GM23338 (cell line): ENCODE results near the gene STAC. TPM values are rescaled to one million over a fixed set of nuclear protein-coding genes. Genes with fewer than 3 reads are reported as not detected.

Experiments used
- ATAC-seq: fragments of 200-7000 bp; cut with Tn5 transposase; 3 replicates; pipeline ENCODE4 v1.9.1; 2020
- DNase-seq: peaks from one replicate; pipeline ENCODE4 v3.0.0-alpha.2; 2015; ENCODE audit warnings: low spot score
- H2AFZ ChIP-seq: fragments of 200-600 bp; sonication (generic); 2 replicates; pipeline ENCODE4 v1.8.0; 2016; ENCODE audit warnings: antibody characterized with exemption, mild to moderate bottlenecking, moderate library complexity
- H3F3A ChIP-seq: fragments of 200-600 bp; sonication (generic); replicated peaks from 2 replicates; pipeline ENCODE4 v1.8.0; 2017; ENCODE audit warnings: antibody characterized with exemption, mixed run types, low read depth
- H3K27ac ChIP-seq: fragments of 200-600 bp; sonication (generic); 2 replicates; pipeline ENCODE4 v1.6.1; 2016; ENCODE audit warnings: low read depth
- H3K27me3 ChIP-seq: fragments of 200-600 bp; sonication (generic); 2 replicates; pipeline ENCODE4 v1.8.0; 2016; ENCODE audit warnings: mild to moderate bottlenecking, mixed run types, moderate library complexity; ENCODE audit not compliant: insufficient read depth
- H3K36me3 ChIP-seq: fragments of 200-600 bp; sonication (generic); 2 replicates; pipeline ENCODE4 v1.8.0; 2016; ENCODE audit warnings: mild to moderate bottlenecking; ENCODE audit not compliant: insufficient read depth
- H3K4me1 ChIP-seq: fragments of 200-600 bp; sonication (generic); 2 replicates; pipeline ENCODE4 v1.8.0; 2016; ENCODE audit warnings: mild to moderate bottlenecking, moderate library complexity; ENCODE audit not compliant: insufficient read depth
- H3K4me2 ChIP-seq: fragments of 200-600 bp; sonication (generic); 2 replicates; pipeline ENCODE4 v1.7.1; 2017; ENCODE audit warnings: mixed run types
- H3K4me3 ChIP-seq: fragments of 200-600 bp; sonication (generic); 2 replicates; pipeline ENCODE4 v1.6.1; 2016; ENCODE audit warnings: mixed run types
- H3K79me2 ChIP-seq: fragments of 200-600 bp; sonication (generic); replicated peaks from 2 replicates; pipeline ENCODE4 v1.8.0; 2017; ENCODE audit warnings: mild to moderate bottlenecking; ENCODE audit not compliant: insufficient read depth
- H3K9me2 ChIP-seq: fragments of 200-600 bp; sonication (generic); 2 replicates; pipeline ENCODE4 v1.8.0; 2017; ENCODE audit not compliant: insufficient read depth
- H4K20me1 ChIP-seq: fragments of 200-600 bp; sonication (generic); replicated peaks from 2 replicates; pipeline ENCODE4 v1.8.0; 2017; ENCODE audit warnings: mild to moderate bottlenecking; ENCODE audit not compliant: insufficient read depth
- H3K27ac Mint-ChIP-seq: 2 replicates; pipeline ENCODE4 v1.8.0; 2020; ENCODE audit warnings: inconsistent platforms, mild to moderate bottlenecking, moderate library complexity, mixed read lengths
- H3K27me3 Mint-ChIP-seq: 3 replicates; pipeline ENCODE4 v1.8.0; 2022; ENCODE audit warnings: low read depth, mild to moderate bottlenecking, moderate library complexity, mixed read lengths, inconsistent platforms; ENCODE audit not compliant: insufficient read depth, poor library complexity
- H3K36me3 Mint-ChIP-seq: 3 replicates; pipeline ENCODE4 v1.8.0; 2021; ENCODE audit warnings: low read depth, mild to moderate bottlenecking, inconsistent platforms, moderate library complexity, mixed read lengths
- H3K4me1 Mint-ChIP-seq: 3 replicates; pipeline ENCODE4 v1.8.0; 2020; ENCODE audit warnings: mild to moderate bottlenecking, inconsistent platforms, mixed read lengths
- H3K4me3 Mint-ChIP-seq: 3 replicates; pipeline ENCODE4 v1.8.0; 2021; ENCODE audit warnings: moderate library complexity, mild to moderate bottlenecking, inconsistent platforms, mixed read lengths
- H3K9me3 Mint-ChIP-seq: 3 replicates; pipeline ENCODE4 v1.8.0; 2020; ENCODE audit warnings: moderate library complexity, mild to moderate bottlenecking, inconsistent platforms, mixed read lengths
- ETS1 ChIP-seq: IDR thresholded peaks from 2 replicates; pipeline ENCODE4 v1.6.1; 2016; ENCODE audit warnings: antibody characterized with exemption
- REST ChIP-seq: IDR thresholded peaks from one replicate; pipeline ENCODE4 v1.6.1; 2018; ENCODE audit warnings: antibody characterized with exemption; ENCODE audit not compliant: unreplicated experiment
- polyA plus RNA-seq: library from polyadenylated mRNA; unstranded; fragments of >200 nt; fragmentation: Nextera tagmentation; extraction: Ambion mirVana; gene quantifications from 2 replicates; pipeline ENCODE4 v1.2.1, GENCODE V29; 2016
- total RNA-seq: library from RNA; depleted of rRNA; stranded (reverse); fragments of >200 nt; shearing (Covaris generic); gene quantifications from 2 replicates; pipeline ENCODE4 v1.2.3, GENCODE V29; 2014
- TF ChIP-seq, protein P1 (sequence below), 2 experiments: fragments of 200-600 bp in 1 of 2; sonication (generic) in 1 of 2; conservative IDR thresholded peaks; 2 replicates each; pipeline versions ENCODE4 v1.5.1 to v1.6.1; 2016 to 2017; ENCODE audit warnings: antibody characterized with exemption in 2 of 2, low read depth in 2 of 2, mild to moderate bottlenecking in 2 of 2, moderate library complexity in 1 of 2
- TF ChIP-seq, protein P2 (sequence below): fragments of 250-450 bp; sonication (Bioruptor Pico); IDR thresholded peaks from 2 replicates; pipeline ENCODE4 v1.5.0; 2020; ENCODE audit warnings: mild to moderate bottlenecking, moderate library complexity

Gene STAC
- total and polyA plus RNA-seq, 2 experiments from 2014 or later: 5.6 to 22.9 TPM

DNA sequence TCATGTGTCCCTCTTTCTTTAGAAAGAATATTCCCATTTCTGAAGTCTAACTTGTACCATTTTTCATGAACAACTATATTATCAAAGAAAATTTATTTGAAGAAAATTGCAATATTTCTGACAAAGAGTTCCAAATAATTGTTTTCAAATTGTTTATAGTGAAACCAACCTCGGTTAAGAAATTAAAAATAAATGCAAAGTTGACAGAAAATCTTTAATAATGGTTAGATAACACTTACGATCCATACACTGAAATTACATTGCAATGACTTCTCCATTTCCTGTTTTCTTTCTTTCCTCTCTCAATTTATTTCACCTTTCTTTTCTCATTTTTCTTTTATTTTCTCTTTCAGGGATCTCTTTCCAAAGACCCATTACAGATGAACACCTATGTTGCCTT lies 125.1 kb downstream of the STAC start:
- no peaks in the 10 kb centered on the region for H3K27me3 Mint-ChIP-seq
- H3K4me1 Mint-ChIP-seq: no peaks in the 10 kb centered on the region
- DNase-seq: no peak
- H3K4me3 Mint-ChIP-seq: no peak overlapping the region
- no peaks in the 10 kb centered on the region for H3K4me1 ChIP-seq
- H3K4me3 ChIP-seq: no peak overlapping the region
- H3F3A ChIP-seq: no peaks in the 10 kb centered on the region
- no peak for ATAC-seq
- H3K9me3 Mint-ChIP-seq: no peaks in the 10 kb centered on the region
- peaks cover 7% of the 10 kb centered on the region; the same call in 1 of the 2 replicates for H3K36me3 ChIP-seq
- H3K36me3 Mint-ChIP-seq: peaks cover 24% of the 10 kb centered on the region
- H2AFZ ChIP-seq: no peak overlapping the region
- no peaks in the 10 kb centered on the region for H3K9me2 ChIP-seq
- no peak overlapping the region for H3K27ac Mint-ChIP-seq
- H3K79me2 ChIP-seq: no peaks in the 10 kb centered on the region
- no peaks in the 10 kb centered on the region for H4K20me1 ChIP-seq
- no peak overlapping the region for H3K27ac ChIP-seq
- TF ChIP-seq, protein P1, sequence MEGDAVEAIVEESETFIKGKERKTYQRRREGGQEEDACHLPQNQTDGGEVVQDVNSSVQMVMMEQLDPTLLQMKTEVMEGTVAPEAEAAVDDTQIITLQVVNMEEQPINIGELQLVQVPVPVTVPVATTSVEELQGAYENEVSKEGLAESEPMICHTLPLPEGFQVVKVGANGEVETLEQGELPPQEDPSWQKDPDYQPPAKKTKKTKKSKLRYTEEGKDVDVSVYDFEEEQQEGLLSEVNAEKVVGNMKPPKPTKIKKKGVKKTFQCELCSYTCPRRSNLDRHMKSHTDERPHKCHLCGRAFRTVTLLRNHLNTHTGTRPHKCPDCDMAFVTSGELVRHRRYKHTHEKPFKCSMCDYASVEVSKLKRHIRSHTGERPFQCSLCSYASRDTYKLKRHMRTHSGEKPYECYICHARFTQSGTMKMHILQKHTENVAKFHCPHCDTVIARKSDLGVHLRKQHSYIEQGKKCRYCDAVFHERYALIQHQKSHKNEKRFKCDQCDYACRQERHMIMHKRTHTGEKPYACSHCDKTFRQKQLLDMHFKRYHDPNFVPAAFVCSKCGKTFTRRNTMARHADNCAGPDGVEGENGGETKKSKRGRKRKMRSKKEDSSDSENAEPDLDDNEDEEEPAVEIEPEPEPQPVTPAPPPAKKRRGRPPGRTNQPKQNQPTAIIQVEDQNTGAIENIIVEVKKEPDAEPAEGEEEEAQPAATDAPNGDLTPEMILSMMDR (conservative IDR thresholded peaks at IDR 0.05; ENCODE audit: low read depth in 2 of 2): no peak
- TF ChIP-seq, protein P2, sequence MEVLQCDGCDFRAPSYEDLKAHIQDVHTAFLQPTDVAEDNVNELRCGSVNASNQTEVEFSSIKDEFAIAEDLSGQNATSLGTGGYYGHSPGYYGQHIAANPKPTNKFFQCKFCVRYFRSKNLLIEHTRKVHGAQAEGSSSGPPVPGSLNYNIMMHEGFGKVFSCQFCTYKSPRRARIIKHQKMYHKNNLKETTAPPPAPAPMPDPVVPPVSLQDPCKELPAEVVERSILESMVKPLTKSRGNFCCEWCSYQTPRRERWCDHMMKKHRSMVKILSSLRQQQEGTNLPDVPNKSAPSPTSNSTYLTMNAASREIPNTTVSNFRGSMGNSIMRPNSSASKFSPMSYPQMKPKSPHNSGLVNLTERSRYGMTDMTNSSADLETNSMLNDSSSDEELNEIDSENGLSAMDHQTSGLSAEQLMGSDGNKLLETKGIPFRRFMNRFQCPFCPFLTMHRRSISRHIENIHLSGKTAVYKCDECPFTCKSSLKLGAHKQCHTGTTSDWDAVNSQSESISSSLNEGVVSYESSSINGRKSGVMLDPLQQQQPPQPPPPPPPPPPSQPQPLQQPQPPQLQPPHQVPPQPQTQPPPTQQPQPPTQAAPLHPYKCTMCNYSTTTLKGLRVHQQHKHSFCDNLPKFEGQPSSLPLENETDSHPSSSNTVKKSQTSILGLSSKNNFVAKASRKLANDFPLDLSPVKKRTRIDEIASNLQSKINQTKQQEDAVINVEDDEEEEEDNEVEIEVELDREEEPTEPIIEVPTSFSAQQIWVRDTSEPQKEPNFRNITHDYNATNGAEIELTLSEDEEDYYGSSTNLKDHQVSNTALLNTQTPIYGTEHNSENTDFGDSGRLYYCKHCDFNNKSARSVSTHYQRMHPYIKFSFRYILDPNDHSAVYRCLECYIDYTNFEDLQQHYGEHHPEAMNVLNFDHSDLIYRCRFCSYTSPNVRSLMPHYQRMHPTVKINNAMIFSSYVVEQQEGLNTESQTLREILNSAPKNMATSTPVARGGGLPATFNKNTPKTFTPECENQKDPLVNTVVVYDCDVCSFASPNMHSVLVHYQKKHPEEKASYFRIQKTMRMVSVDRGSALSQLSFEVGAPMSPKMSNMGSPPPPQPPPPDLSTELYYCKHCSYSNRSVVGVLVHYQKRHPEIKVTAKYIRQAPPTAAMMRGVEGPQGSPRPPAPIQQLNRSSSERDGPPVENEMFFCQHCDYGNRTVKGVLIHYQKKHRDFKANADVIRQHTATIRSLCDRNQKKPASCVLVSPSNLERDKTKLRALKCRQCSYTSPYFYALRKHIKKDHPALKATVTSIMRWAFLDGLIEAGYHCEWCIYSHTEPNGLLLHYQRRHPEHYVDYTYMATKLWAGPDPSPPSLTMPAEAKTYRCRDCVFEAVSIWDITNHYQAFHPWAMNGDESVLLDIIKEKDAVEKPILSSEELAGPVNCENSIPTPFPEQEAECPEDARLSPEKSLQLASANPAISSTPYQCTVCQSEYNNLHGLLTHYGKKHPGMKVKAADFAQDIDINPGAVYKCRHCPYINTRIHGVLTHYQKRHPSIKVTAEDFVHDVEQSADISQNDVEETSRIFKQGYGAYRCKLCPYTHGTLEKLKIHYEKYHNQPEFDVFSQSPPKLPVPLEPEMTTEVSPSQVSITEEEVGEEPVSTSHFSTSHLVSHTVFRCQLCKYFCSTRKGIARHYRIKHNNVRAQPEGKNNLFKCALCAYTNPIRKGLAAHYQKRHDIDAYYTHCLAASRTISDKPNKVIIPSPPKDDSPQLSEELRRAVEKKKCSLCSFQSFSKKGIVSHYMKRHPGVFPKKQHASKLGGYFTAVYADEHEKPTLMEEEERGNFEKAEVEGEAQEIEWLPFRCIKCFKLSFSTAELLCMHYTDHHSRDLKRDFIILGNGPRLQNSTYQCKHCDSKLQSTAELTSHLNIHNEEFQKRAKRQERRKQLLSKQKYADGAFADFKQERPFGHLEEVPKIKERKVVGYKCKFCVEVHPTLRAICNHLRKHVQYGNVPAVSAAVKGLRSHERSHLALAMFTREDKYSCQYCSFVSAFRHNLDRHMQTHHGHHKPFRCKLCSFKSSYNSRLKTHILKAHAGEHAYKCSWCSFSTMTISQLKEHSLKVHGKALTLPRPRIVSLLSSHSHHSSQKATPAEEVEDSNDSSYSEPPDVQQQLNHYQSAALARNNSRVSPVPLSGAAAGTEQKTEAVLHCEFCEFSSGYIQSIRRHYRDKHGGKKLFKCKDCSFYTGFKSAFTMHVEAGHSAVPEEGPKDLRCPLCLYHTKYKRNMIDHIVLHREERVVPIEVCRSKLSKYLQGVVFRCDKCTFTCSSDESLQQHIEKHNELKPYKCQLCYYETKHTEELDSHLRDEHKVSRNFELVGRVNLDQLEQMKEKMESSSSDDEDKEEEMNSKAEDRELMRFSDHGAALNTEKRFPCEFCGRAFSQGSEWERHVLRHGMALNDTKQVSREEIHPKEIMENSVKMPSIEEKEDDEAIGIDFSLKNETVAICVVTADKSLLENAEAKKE (CRISPR knock-in tag): no peak
- TF ChIP-seq REST (no peak), ETS1 (no peak)
- H3K27me3 ChIP-seq: no peaks in the 10 kb centered on the region
- no peak overlapping the region for H3K4me2 ChIP-seq
